Ecto neural progenitor cell (in vitro differentiated cells): Measurements from ENCODE around the gene FKRP.
A peak's percentile ranks its signal among the peaks of the same experiment; 100 is the strongest.

Source experiments
- DNase-seq: peaks from one replicate; pipeline ENCODE4 v3.0.0-alpha.2; 2018; ENCODE audit warnings: low spot score

Gene FKRP

GRCh38 chr19:46732172-46732938, 13.5 kb upstream of the FKRP start:
- no peak for DNase-seq

- no peak for DNase-seq
These were observed 12.7 kb upstream of the FKRP start for GRCh38 chr19:46732966-46733689.

GRCh38 chr19:46733690-46734292, 12.1 kb upstream of the FKRP start:
- DNase-seq, result no peak

GRCh38 chr19:46736531-46737297, 9.1 kb upstream of the FKRP start:
- DNase-seq, result no peak

GRCh38 chr19:46737298-46737654, 8.6 kb upstream of the FKRP start:
- DNase-seq, result no peak

- no peak for DNase-seq
These were observed 8.1 kb upstream of the FKRP start for GRCh38 chr19:46737761-46738171.

GRCh38 chr19:46739290-46739771, 6.5 kb upstream of the FKRP start:
- DNase-seq, result no peak

GRCh38 chr19:46741447-46741846, 4.4 kb upstream of the FKRP start:
- no peak for DNase-seq

- DNase-seq, result no peak
These were observed 2.9 kb upstream of the FKRP start for GRCh38 chr19:46742926-46743480.

- DNase-seq, result no peak
These were observed 1.7 kb upstream of the FKRP start for GRCh38 chr19:46744005-46744691.

GRCh38 chr19:46745030-46745429, 827 bp upstream of the FKRP start:
- DNase-seq, result peak; percentile 42

- DNase-seq, result peak; percentile 73
These were observed 612 bp downstream of the FKRP start, which contains the start of gene STRN4 for GRCh38 chr19:46746281-46747057. Gene STRN4 (minus strand): TSS chr19:46746450. CDS start chr19:46746430, 20 bp downstream.

GRCh38 chr19:46748325-46749109, 2.7 kb downstream of the FKRP start:
- peak; percentile 78 for DNase-seq

GRCh38 chr19:46753420-46754155, 7.7 kb downstream of the FKRP start:
- DNase-seq, result peak; percentile 72

GRCh38 chr19:46755077-46755852, 9.4 kb downstream of the FKRP start:
- DNase-seq, result no peak

GRCh38 chr19:46755853-46756543, 10.1 kb downstream of the FKRP start:
- DNase-seq, result no peak

GRCh38 chr19:46756544-46756888, 10.7 kb downstream of the FKRP start:
- no peak for DNase-seq

GRCh38 chr19:46759206-46759605, 13.3 kb downstream of the FKRP start:
- no peak for DNase-seq
